Measurements from ENCODE around the gene CDH16.

DNA sequence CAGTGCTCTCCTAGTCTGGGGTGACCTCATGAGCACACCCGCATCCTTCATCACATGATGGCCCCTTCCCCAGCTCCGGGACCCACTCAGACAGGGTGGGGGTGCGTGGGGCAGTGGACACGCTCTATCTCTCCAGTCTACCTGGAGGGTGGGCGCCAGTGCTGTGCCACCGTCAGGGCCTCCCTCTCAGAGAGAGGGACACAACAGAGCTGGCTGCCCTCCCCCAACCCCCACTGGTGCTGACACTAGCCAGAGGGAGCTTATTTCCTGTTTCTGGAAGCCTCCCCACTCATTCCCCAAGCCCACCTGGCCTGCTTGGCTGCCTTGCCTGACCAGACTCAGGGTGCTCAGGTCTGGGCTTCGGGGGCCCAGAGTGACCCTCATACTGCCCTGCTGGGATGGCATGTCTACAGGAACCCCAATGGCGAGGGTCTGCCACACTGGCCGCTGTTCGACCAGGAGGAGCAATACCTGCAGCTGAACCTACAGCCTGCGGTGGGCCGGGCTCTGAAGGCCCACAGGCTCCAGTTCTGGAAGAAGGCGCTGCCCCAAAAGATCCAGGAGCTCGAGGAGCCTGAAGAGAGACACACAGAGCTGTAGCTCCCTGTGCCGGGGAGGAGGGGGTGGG lies 24.9 kb upstream of the CDH16 start:
- TF ChIP-seq POLR2AphosphoS5 (IDR thresholded peaks at IDR 0.05; ENCODE audit: low read depth) (no peak), REST (IDR thresholded peaks at IDR 0.05; ENCODE audit: insufficient replicate concordance, low read depth) (no peak)
- TF ChIP-seq, protein P1, sequence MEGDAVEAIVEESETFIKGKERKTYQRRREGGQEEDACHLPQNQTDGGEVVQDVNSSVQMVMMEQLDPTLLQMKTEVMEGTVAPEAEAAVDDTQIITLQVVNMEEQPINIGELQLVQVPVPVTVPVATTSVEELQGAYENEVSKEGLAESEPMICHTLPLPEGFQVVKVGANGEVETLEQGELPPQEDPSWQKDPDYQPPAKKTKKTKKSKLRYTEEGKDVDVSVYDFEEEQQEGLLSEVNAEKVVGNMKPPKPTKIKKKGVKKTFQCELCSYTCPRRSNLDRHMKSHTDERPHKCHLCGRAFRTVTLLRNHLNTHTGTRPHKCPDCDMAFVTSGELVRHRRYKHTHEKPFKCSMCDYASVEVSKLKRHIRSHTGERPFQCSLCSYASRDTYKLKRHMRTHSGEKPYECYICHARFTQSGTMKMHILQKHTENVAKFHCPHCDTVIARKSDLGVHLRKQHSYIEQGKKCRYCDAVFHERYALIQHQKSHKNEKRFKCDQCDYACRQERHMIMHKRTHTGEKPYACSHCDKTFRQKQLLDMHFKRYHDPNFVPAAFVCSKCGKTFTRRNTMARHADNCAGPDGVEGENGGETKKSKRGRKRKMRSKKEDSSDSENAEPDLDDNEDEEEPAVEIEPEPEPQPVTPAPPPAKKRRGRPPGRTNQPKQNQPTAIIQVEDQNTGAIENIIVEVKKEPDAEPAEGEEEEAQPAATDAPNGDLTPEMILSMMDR (IDR thresholded peaks at IDR 0.05; ENCODE audit: insufficient read depth, low read length), result no peak

Data from HL-60 (cell line).